8988T (cell line): ENCODE results near the gene GNG2.

Source experiments
- DNase-seq: peaks from one replicate; pipeline ENCODE4 v3.0.0; 2011

Gene GNG2

GRCh38 chr14:51951656-51952055 lies 91.2 kb downstream of the GNG2 start:
- no peak for DNase-seq

GRCh38 chr14:51954031-51954430 lies 93.6 kb downstream of the GNG2 start:
- no peak for DNase-seq

GRCh38 chr14:51954657-51955056 lies 94.2 kb downstream of the GNG2 start:
- DNase-seq, result no peak

- DNase-seq, result no peak
Measured at GRCh38 chr14:51957950-51958349, 97.5 kb downstream of the GNG2 start.

GRCh38 chr14:51959928-51960327 lies 99.5 kb downstream of the GNG2 start:
- DNase-seq, result no peak

- no peak for DNase-seq
Measured at GRCh38 chr14:51960866-51961265, 100.5 kb downstream of the GNG2 start.

GRCh38 chr14:51962711-51963110 lies 102.3 kb downstream of the GNG2 start:
- DNase-seq, result no peak

GRCh38 chr14:51963286-51963685 lies 102.9 kb downstream of the GNG2 start:
- no peak for DNase-seq

GRCh38 chr14:51967521-51967920 lies 107.1 kb downstream of the GNG2 start:
- no peak for DNase-seq

GRCh38 chr14:51969852-51970540 lies 109.6 kb downstream of the GNG2 start:
- no peak for DNase-seq

GRCh38 chr14:51972566-51972965 lies 112.2 kb downstream of the GNG2 start:
- no peak for DNase-seq

- DNase-seq, result no peak
Measured at GRCh38 chr14:51977075-51977474, 116.7 kb downstream of the GNG2 start.

GRCh38 chr14:51978681-51979085 lies 118.3 kb downstream of the GNG2 start:
- no peak for DNase-seq

- DNase-seq, result peak; percentile 24
Measured at GRCh38 chr14:51979088-51979709, 118.8 kb downstream of the GNG2 start.

GRCh38 chr14:51981218-51981854 lies 120.9 kb downstream of the GNG2 start:
- no peak for DNase-seq

- no peak for DNase-seq
Measured at GRCh38 chr14:51988221-51988620, 127.8 kb downstream of the GNG2 start.

- peak; percentile 58 for DNase-seq
Measured at GRCh38 chr14:51989293-51990234, 129.2 kb downstream of the GNG2 start, which contains the start of gene RTRAF. Gene RTRAF, plus strand, starts transcription at chr14:51989546. Its CDS starts 94 bp downstream, at chr14:51989640.

GRCh38 chr14:51990488-51990887 lies 130.1 kb downstream of the GNG2 start:
- no peak for DNase-seq

- no peak for DNase-seq
Measured at GRCh38 chr14:51993285-51993920, 133.0 kb downstream of the GNG2 start.

GRCh38 chr14:51996148-51996746 lies 135.8 kb downstream of the GNG2 start:
- DNase-seq, result no peak

- DNase-seq, result no peak
Measured at GRCh38 chr14:51998348-51998747, 137.9 kb downstream of the GNG2 start.

- DNase-seq, result no peak
Measured at GRCh38 chr14:51999084-51999483, 138.7 kb downstream of the GNG2 start.
